ENCODE data around the gene INSC.

DNA sequence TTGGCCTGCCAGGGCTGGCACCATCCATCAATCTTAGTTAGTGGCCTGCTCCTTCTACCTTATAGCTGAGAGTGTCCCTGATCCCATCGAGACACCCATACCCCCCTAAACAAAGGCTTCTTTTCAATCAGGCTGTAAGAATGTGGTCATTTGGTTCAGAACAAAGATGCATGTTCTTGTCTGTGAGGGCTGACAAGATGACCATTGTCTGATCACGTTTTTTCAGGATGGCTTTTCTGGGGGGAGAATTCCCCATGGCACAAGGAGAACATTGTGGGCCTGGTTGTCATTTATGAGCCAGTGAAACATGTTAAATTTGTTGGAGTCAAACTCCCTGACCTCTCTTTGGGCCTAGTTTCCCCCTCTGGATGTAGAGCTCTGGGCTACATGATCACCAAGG lies 160.4 kb downstream of the INSC start:
- no peak for TF ChIP-seq POLR2A (IDR thresholded peaks at IDR 0.05; ENCODE audit: low read depth, low read length)
- TF ChIP-seq POLR2AphosphoS5 (IDR thresholded peaks at IDR 0.05; ENCODE audit: low read depth, low read length) = no peak
- no peak for TF ChIP-seq TAF1 (IDR thresholded peaks at IDR 0.05; ENCODE audit: borderline replicate concordance, low read depth, low read length)
